VCaP (cell line): ENCODE data around the gene HAX1.
A peak's percentile ranks its signal among the peaks of the same experiment; 100 is the strongest.

Experiments used
- H3K27ac ChIP-seq: fragments of 450-650 bp; 2 replicates; pipeline ENCODE4 v1.5.1; 2017
- CTCF ChIP-seq: fragments of 450-650 bp; conservative IDR thresholded peaks from 2 replicates; pipeline ENCODE4 v1.5.1; 2017; ENCODE audit warnings: mild to moderate bottlenecking, moderate library complexity

The HAX1 gene

GRCh38 chr1:154324669-154325582 lies 52.5 kb downstream of the HAX1 start, which contains the start of gene ATP8B2:
ATP8B2 (plus strand) TSS chr1:154325525; CDS start chr1:154328142, 2,617 bp downstream.
- peak within 1 kb of the TSS; percentile 58; the same call in 1 of the 2 replicates for H3K27ac ChIP-seq
- TF ChIP-seq CTCF = peak; percentile 98
